CD4-positive, alpha-beta T cell treated with Interleukin-21 for 1 hour (primary cell): Measurements from ENCODE around the gene EYS.
A peak's percentile ranks its signal among the peaks of the same experiment; 100 is the strongest.
"Not testable (repeated sequence)": the region's sequence is repeated elsewhere in the genome, so short reads cannot be mapped to it uniquely, and the experiment has no call there.

ENCODE experiments used
- DNase-seq: peaks from one replicate; pipeline ENCODE4 v3.0.0-alpha.2; 2020

The EYS gene

GRCh38 chr6:63926950-63927927 lies 1779.8 kb downstream of the EYS start:
- DNase-seq: no peak

- DNase-seq: no peak
Observed at GRCh38 chr6:63926258-63926780, 1780.7 kb downstream of the EYS start.

- DNase-seq: peak; percentile 4
Observed at GRCh38 chr6:63923139-63923739, 1783.8 kb downstream of the EYS start.

GRCh38 chr6:63919556-63920110 lies 1787.4 kb downstream of the EYS start:
- DNase-seq: no peak

- DNase-seq: no peak
Observed at GRCh38 chr6:63912887-63913286, 1794.1 kb downstream of the EYS start.

- no peak for DNase-seq
Observed at GRCh38 chr6:63910863-63911551, 1796.0 kb downstream of the EYS start.

- DNase-seq: no peak
Observed at GRCh38 chr6:63904650-63905248, 1802.3 kb downstream of the EYS start.

GRCh38 chr6:63899550-63899949 lies 1807.5 kb downstream of the EYS start:
- no peak for DNase-seq

- DNase-seq: no peak
Observed at GRCh38 chr6:63897952-63898351, 1809.1 kb downstream of the EYS start.

GRCh38 chr6:63897459-63897858 lies 1809.6 kb downstream of the EYS start:
- no peak for DNase-seq

GRCh38 chr6:63888416-63888815 lies 1818.6 kb downstream of the EYS start:
- no peak for DNase-seq

GRCh38 chr6:63887804-63888203 lies 1819.2 kb downstream of the EYS start:
- not testable (repeated sequence) for DNase-seq

GRCh38 chr6:63887002-63887751 lies 1819.8 kb downstream of the EYS start:
- DNase-seq: no peak

GRCh38 chr6:63886341-63886740 lies 1820.7 kb downstream of the EYS start:
- DNase-seq: no peak

GRCh38 chr6:63883597-63883996 lies 1823.4 kb downstream of the EYS start:
- DNase-seq: no peak

GRCh38 chr6:63882208-63882607 lies 1824.8 kb downstream of the EYS start:
- DNase-seq: no peak

- DNase-seq: no peak
Observed at GRCh38 chr6:63881791-63882190, 1825.2 kb downstream of the EYS start.

- no peak for DNase-seq
Observed at GRCh38 chr6:63872233-63872632, 1834.8 kb downstream of the EYS start.

- DNase-seq: no peak
Observed at GRCh38 chr6:63868351-63868750, 1838.7 kb downstream of the EYS start.

- DNase-seq: no peak
Observed at GRCh38 chr6:63864671-63865318, 1842.2 kb downstream of the EYS start.

- no peak for DNase-seq
Observed at GRCh38 chr6:63864061-63864460, 1843.0 kb downstream of the EYS start.
